LNCAP (cell line): ENCODE results near the gene CKLF.

Source experiments
- TF ChIP-seq, protein P1 (sequence below): fragments of 450-650 bp; IDR thresholded peaks from 2 replicates; pipeline ENCODE4 v1.5.1; 2017; ENCODE audit warnings: mild to moderate bottlenecking

The CKLF gene

DNA sequence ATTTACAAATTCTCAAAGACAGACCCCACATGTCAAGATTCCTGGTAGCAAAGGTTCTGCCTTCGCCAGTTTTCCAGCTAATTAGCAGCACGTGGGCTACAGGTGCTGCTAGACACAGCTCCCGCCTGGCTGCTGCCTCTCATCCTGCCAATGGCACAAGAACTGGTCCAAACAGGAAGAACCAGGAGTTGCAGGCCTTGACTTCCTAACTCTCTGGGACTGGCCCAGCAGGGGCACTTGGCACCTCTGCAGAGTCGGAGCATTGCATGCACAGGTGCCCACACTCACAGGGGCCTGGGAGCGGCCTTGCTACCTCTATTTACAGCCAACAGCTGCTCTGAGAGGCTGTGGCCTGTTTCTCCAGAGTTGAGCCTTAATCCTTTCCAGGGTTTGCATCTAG, 42.1 kb upstream of the CKLF start:
- TF ChIP-seq, protein P1, sequence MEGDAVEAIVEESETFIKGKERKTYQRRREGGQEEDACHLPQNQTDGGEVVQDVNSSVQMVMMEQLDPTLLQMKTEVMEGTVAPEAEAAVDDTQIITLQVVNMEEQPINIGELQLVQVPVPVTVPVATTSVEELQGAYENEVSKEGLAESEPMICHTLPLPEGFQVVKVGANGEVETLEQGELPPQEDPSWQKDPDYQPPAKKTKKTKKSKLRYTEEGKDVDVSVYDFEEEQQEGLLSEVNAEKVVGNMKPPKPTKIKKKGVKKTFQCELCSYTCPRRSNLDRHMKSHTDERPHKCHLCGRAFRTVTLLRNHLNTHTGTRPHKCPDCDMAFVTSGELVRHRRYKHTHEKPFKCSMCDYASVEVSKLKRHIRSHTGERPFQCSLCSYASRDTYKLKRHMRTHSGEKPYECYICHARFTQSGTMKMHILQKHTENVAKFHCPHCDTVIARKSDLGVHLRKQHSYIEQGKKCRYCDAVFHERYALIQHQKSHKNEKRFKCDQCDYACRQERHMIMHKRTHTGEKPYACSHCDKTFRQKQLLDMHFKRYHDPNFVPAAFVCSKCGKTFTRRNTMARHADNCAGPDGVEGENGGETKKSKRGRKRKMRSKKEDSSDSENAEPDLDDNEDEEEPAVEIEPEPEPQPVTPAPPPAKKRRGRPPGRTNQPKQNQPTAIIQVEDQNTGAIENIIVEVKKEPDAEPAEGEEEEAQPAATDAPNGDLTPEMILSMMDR, result no peak

DNA sequence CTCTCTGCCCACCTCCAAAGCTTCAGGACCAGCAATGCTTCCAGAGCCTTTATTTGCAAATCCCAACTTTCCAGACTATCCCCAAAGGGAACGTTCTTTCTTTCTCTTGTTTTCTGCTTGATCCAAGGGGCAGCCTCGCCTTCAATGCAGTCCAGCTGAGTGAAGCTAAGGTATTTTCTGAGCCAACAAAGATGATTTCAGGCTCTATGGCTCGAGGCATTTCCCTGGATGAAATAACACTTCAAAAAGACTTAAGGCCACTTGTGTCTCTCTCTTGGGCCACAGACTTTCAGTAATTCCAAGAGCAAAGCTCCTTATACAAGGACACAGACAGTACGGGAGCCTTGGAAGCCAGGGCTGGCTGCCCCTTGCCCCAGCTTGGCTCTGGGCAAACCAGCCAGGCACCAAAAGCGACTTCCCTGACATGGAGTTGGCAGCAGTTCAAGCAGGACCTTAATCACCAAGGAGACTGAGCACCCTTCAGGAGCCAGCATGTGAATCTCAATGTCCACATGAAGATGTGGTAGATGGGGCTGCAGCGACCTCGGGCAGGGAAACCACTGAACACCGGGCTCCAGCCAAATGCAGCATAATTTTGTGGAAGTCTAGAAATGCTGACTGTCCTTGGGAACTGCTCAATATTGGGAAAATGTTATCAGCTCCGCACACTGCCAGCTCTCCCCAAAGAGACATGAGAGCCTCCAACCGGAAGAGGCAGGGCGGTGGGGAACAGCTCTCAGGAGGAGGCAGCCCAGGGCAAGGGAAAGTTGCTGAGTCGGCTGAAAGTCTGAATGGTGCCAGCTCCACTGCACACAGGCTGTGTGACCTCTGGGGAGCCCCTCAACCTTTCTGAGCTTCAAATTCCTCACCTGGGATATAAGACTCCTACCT, 41.4 kb upstream of the CKLF start:
- TF ChIP-seq, protein P1, result no peak

DNA sequence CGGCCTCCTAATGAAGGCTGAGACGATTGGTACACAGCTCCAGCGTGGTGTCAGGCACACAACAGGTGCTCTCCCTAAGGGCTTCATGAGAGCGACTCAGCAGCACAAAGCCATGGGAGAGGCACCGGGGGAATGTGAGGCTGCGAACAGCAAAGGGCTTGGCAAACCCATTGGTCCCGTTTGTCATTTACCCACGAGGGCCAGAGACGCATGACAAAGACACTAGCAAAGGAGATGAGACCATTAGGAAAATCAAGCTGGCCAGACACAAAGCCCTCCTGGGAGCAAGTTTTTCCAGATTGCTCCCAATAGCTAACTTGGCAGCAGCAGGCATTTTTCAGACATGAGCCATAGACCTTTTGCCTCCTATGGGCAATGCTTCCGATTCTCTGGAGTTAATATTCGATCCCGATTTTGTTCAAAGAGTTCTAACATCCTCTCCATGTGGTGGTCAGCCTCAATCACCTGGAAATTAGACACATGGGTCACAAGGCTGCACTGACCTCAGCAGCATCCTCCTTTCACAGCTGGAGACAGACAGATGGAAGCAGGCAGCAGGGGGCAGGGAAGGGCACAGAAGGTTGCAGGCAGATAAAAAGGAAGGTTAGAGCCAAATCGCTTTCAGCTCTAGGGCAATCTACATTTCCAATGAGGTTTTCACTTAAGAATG, 40.6 kb upstream of the CKLF start:
- TF ChIP-seq, protein P1, result no peak

DNA sequence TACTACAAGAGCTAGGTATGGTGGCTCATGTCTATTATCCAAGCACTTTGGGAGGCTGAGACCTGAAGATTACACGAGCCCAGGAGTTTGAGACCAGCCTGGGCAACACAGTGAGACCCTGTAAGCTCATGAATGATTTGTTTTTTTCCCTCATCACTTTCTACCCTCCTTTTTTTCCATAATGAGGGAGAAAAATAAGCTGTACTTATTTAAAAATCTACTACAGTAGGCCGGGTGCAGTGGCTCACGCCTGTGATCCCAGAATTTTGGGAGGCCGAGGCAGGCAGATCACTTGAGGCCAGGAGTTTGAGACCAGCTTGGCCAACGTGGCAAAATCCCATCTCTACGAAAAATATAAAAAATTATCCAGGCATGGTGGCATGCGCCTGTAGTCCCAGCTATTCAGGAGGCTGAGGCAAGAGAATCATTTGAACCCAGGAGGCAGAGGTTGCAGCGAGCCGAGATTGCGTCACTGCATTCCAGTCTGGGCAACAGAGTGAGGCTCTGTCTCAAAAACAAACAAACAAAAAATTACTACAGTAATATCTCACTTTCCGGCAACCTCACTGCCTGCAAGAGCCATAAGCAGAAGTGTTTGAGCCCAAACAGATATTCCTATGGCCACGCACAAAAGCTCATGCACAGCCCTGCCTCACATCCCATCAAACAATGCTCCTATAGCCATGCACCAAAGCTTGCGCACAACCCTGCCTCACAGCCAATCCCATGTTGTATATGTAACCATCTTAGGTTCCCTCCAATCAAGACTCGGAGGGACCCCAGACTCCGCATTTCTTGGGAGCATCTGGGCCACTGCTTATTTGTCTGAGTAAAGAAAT, 39.9 kb upstream of the CKLF start:
- TF ChIP-seq, protein P1, result no peak

DNA sequence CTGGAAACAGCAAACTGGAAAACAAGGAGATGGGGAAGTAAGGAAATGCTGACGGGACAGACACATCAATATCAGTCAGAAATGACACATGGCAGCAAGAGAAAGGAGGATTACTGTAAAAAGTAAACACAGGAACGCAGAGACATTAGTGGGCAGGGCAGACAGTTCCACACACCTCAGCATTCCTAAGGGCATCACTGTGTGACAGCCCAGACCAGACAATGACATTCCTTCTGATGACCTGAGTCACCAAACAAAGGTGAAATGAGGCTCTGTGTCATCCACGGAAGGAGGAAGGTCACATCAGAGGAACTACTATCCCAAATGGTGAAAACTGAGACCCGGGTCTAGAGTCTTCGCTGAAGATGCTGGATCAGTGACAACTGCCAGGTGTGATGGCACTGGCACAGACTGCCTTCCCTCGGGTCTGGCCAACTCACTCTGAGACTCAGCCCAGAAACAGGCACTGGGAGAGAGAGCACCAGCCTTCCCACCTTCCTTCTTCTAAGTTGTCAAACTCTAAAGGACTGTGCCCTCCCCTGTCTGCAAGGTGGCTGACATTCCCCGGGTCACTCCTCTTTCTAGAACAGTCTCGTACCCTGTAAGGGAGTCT, 39.2 kb upstream of the CKLF start:
- TF ChIP-seq, protein P1, result no peak

DNA sequence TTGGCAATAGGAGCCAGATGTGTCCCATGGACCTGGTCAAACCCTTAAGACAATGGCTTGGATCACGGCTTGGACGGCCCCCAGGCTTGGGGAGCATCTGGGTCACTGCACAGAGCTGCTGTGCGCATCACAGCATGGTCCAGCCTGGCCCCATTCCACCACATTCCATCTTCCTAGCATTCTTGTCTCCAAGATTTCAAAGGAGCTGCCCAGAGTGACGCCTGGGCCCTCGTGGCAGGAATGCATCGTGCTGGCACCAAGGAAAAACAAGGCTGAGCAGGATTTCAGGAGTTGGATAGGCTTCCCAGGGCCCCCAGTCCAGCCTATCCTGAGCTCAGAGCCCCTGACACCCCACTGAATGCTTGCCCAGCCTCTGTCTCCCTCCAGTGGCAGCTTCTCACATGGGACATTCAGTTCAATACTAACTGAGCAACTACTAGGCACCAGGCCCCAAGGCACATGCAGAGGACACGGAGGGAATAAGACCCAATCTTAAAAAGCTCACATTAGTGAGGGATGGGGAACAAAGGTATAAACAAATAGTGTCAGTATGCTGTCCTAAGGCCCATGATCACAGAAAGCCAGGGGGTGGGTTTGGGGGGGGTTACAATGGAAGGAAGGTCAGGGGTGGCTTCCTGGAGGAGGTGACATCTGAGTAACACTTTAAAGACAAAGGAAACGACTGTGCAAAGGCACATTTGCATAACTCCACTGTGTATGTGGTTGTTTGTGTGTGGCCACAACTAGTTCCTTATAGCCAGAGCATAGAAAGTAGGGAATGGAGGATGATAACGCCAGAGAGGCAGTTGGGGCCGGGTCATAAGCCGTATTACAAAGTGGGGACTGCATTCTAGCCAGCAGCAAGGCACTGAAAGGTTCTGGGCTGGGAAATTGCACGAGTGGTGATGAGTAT, 36.5 kb upstream of the CKLF start:
- TF ChIP-seq, protein P1, result no peak
